T-cell (primary cell): ENCODE measurements around the gene ADAMTS9. TPM values are rescaled to one million over a fixed set of nuclear protein-coding genes. Genes with fewer than 3 reads are reported as not detected.

Source experiments
- ATAC-seq, 4 experiments: fragments of 200-7000 bp in 3 of 4; fragments of 150-1000 bp in 1 of 4; cut with Tn5 transposase; replicated peaks in 1 of 4; 1 replicate in 3 of 4; 2 replicates in 1 of 4; pipeline ENCODE4 v1.10.0; 2021; ENCODE audit warnings: moderate library complexity in 3 of 4, mild to moderate bottlenecking in 2 of 4, moderate number of reproducible peaks in 1 of 4
- CTCF ChIA-PET, 2 donors: fragments of 300-600 bp; sonication (Branson Sonifier 250); formaldehyde crosslinking; loops; one replicate each; lab custom pipeline; 2022; ENCODE audit warnings: antibody characterized with exemption in 2 of 2; lab: Charles Lee
- POLR2A ChIA-PET, 2 donors: fragments of 300-600 bp; sonication (Branson Sonifier 250); formaldehyde crosslinking; loops; one replicate each; lab custom pipeline; 2022; ENCODE audit warnings: antibody characterized with exemption in 2 of 2; lab: Charles Lee
- DNase-seq, 35 experiments: peaks; one replicate each; pipeline versions ENCODE4 v3.0.0 to v3.0.0-alpha.2; 2013 to 2023
- H3K27ac ChIP-seq: one replicate; pipeline ENCODE4 v1.5.1; 2013; ENCODE audit warnings: low read length
- H3K27me3 ChIP-seq, 2 experiments: replicated peaks in 1 of 2; 1 replicate in 1 of 2; 2 replicates in 1 of 2; pipeline versions ENCODE4 v1.6.1 to v1.7.0; 2013; ENCODE audit warnings: low read length in 1 of 2, mixed read lengths in 1 of 2; ENCODE audit not compliant: control insufficient read depth in 2 of 2, insufficient read depth in 2 of 2; ENCODE audit errors: extremely low read depth in 1 of 2
- H3K36me3 ChIP-seq, 2 donors: 1 replicate in 1 of 2; 2 replicates in 1 of 2; pipeline versions ENCODE4 v1.6.1 to v1.7.0; 2013; ENCODE audit warnings: low read length in 1 of 2; ENCODE audit not compliant: control insufficient read depth in 2 of 2, insufficient read depth in 1 of 2; ENCODE audit errors: extremely low read depth in 1 of 2
- H3K4me1 ChIP-seq, 2 experiments: 1 replicate in 1 of 2; 2 replicates in 1 of 2; pipeline versions ENCODE4 v1.6.1 to v1.7.0; 2013; ENCODE audit warnings: low read length in 2 of 2, mixed read lengths in 1 of 2; ENCODE audit not compliant: insufficient read depth in 2 of 2, control insufficient read depth in 1 of 2; ENCODE audit errors: extremely low read depth in 1 of 2
- H3K4me3 ChIP-seq, 2 donors: 1 replicate in 1 of 2; 2 replicates in 1 of 2; pipeline versions ENCODE4 v1.5.1 to v1.7.0; 2013; ENCODE audit warnings: mild to moderate bottlenecking in 2 of 2, low read length in 1 of 2, moderate library complexity in 1 of 2; ENCODE audit not compliant: control insufficient read depth in 1 of 2; ENCODE audit errors: extremely low read depth in 1 of 2
- H3K9me3 ChIP-seq: 2 replicates; pipeline ENCODE4 v1.7.0; 2013
- H3K27ac Mint-ChIP-seq, 2 donors: one replicate each; pipeline ENCODE4 v1.8.0; 2020 to 2021; ENCODE audit warnings: mild to moderate bottlenecking in 2 of 2, mixed read lengths in 2 of 2
- H3K27me3 Mint-ChIP-seq, 2 donors: one replicate each; pipeline ENCODE4 v1.8.0; 2021 to 2022; ENCODE audit warnings: mixed read lengths in 2 of 2
- H3K36me3 Mint-ChIP-seq: one replicate; pipeline ENCODE4 v1.8.0; 2021; ENCODE audit warnings: mixed read lengths
- H3K4me1 Mint-ChIP-seq, 3 donors: one replicate each; pipeline ENCODE4 v1.8.0; 2020 to 2022; ENCODE audit warnings: mixed read lengths in 3 of 3, mild to moderate bottlenecking in 1 of 3
- H3K4me3 Mint-ChIP-seq, 3 donors: one replicate each; pipeline ENCODE4 v1.8.0; 2020 to 2022; ENCODE audit warnings: mild to moderate bottlenecking in 3 of 3, mixed read lengths in 3 of 3, moderate library complexity in 3 of 3
- H3K9me3 Mint-ChIP-seq, 3 donors: one replicate each; pipeline ENCODE4 v1.8.0; 2020 to 2022; ENCODE audit warnings: mixed read lengths in 3 of 3
- WGBS: methylation state at CpG from one replicate; pipeline ENCODE4 v1.1.5; 2013; ENCODE audit warnings: missing lambda C conversion rate; ENCODE audit not compliant: insufficient coverage; 5-methylcytosine and 5-hydroxymethylcytosine counted together
- total RNA-seq, 35 experiments: library from RNA in 6 of 35; stranded (reverse) in 6 of 35; fragments of 120-200 nt in 1 of 35; gene quantifications; one replicate each; pipeline versions ENCODE4 v1.2.1 to v1.2.4 and lab custom pipeline; 2013 to 2026

The ADAMTS9 gene
- total RNA-seq, 5 donors from 2014 or later (not counting 1 experiment from before 2014, with no cell fraction given): 0.09 to 0.10 TPM; not detected in 3

GRCh38 chr3:64501298-64501906 lies 186.4 kb downstream of the ADAMTS9 start:
- no peak overlapping the region for H3K27ac Mint-ChIP-seq
- no peaks in the 10 kb centered on the region for H3K4me1 ChIP-seq
- H3K9me3 Mint-ChIP-seq: no peaks in the 10 kb centered on the region
- no peaks in the 10 kb centered on the region for H3K9me3 ChIP-seq
- no peaks in the 10 kb centered on the region for H3K27me3 ChIP-seq
- CTCF ChIA-PET: no interaction called here
- no peaks in the 10 kb centered on the region for H3K36me3 ChIP-seq
- POLR2A ChIA-PET: interaction anchor here in 1 of 2 donors (0.5 kb wide), 1 partner anchor 19 kb away, joined by 3 read pairs; no protein-coding TSS in a partner anchor
- no peaks in the 10 kb centered on the region for H3K36me3 Mint-ChIP-seq
- no peaks in the 10 kb centered on the region for H3K4me1 Mint-ChIP-seq
- 59% methylated on average over 4 of the region's 8 CpGs for WGBS
- H3K4me3 ChIP-seq: no peak overlapping the region
- ATAC-seq: no peak
- H3K27ac ChIP-seq: no peak overlapping the region
- H3K4me3 Mint-ChIP-seq: no peak overlapping the region
- no peak for DNase-seq
- peaks cover 5 to 28% of the 10 kb centered on the region in 2 donors for H3K27me3 Mint-ChIP-seq

- CTCF ChIA-PET: no interaction called here
- DNase-seq (no peak), ATAC-seq (no peak)
- POLR2A ChIA-PET: no interaction called here
- Mint-ChIP-seq H3K27me3 (peaks cover 26 to 40% of the 10 kb centered on the region in 2 donors), H3K4me3 (no peak overlapping the region), H3K9me3 (no peaks in the 10 kb centered on the region), H3K4me1 (no peaks in the 10 kb centered on the region), H3K36me3 (no peaks in the 10 kb centered on the region), H3K27ac (no peak overlapping the region)
- Histone ChIP-seq H3K9me3 (no peaks in the 10 kb centered on the region), H3K36me3 (no peaks in the 10 kb centered on the region), H3K27ac (no peak overlapping the region), H3K4me1 (no peaks in the 10 kb centered on the region), H3K4me3 (no peak overlapping the region), H3K27me3 (peaks cover 3 to 5% of the 10 kb centered on the region in 2 experiments)
- 86% methylated on average over 1 of the region's 5 CpGs for WGBS
Measured at GRCh38 chr3:64496786-64497490, 190.9 kb downstream of the ADAMTS9 start.

GRCh38 chr3:64495781-64496334 lies 191.9 kb downstream of the ADAMTS9 start:
- no peaks in the 10 kb centered on the region for H3K9me3 Mint-ChIP-seq
- no peaks in the 10 kb centered on the region for H3K4me1 Mint-ChIP-seq
- WGBS: no CpG with 5 or more reads among the region's 2 CpGs
- no peaks in the 10 kb centered on the region for H3K36me3 Mint-ChIP-seq
- H3K4me3 Mint-ChIP-seq: no peak overlapping the region
- no peak overlapping the region for H3K27ac Mint-ChIP-seq
- ATAC-seq (no peak), DNase-seq (no peak)
- H3K9me3 ChIP-seq: no peaks in the 10 kb centered on the region
- H3K4me3 ChIP-seq: no peak overlapping the region
- peaks cover 3 to 9% of the 10 kb centered on the region in 2 experiments for H3K27me3 ChIP-seq
- CTCF ChIA-PET: no interaction called here
- H3K27ac ChIP-seq: no peak overlapping the region
- peaks cover 34 to 51% of the 10 kb centered on the region in 2 donors for H3K27me3 Mint-ChIP-seq
- POLR2A ChIA-PET: no interaction called here
- H3K4me1 ChIP-seq: no peaks in the 10 kb centered on the region
- no peaks in the 10 kb centered on the region for H3K36me3 ChIP-seq

DNA sequence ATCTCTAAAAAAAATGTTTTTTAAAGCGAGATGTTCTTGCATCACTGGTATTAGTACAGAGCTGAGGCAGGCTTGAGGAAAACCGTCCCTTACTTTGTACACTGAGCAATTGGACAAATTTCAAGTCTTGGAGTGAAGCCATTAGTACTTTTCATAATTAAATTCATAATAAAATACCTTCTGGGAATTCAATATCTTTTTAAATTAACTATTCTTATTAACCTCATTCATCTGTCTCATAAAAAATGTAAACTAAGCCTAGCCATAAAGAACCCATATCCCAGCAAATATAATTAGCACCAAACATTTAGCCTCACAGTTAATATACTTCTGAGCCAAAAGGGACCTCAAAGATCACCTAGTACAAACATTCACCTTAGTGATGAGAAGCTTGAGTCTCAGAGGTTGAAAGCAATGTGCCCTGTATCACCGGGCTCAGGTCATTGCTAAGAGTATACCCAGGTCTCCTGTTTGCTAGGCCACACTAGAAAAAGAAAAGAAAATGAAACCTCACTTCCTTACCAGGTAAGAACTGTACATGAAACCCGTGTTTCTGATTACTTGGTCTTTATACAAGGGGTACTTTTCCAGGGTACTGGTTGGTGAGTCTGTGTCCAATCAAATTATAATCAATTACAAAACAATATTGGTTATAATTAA lies 192.5 kb downstream of the ADAMTS9 start:
- no peaks in the 10 kb centered on the region for H3K4me1 Mint-ChIP-seq
- Histone ChIP-seq H3K36me3 (no peaks in the 10 kb centered on the region), H3K27me3 (peaks cover 9 to 10% of the 10 kb centered on the region in 2 experiments), H3K27ac (no peak overlapping the region), H3K4me3 (no peak overlapping the region), H3K9me3 (no peaks in the 10 kb centered on the region), H3K4me1 (no peaks in the 10 kb centered on the region)
- DNase-seq: no peak
- no peak overlapping the region for H3K27ac Mint-ChIP-seq
- ChIA-PET POLR2A (no interaction called here), CTCF (no interaction called here)
- no CpG with 5 or more reads among the region's 4 CpGs for WGBS
- peaks cover 40 to 54% of the 10 kb centered on the region in 2 donors for H3K27me3 Mint-ChIP-seq
- H3K36me3 Mint-ChIP-seq: no peaks in the 10 kb centered on the region
- no peak for ATAC-seq
- no peaks in the 10 kb centered on the region for H3K9me3 Mint-ChIP-seq
- no peak overlapping the region for H3K4me3 Mint-ChIP-seq

DNA sequence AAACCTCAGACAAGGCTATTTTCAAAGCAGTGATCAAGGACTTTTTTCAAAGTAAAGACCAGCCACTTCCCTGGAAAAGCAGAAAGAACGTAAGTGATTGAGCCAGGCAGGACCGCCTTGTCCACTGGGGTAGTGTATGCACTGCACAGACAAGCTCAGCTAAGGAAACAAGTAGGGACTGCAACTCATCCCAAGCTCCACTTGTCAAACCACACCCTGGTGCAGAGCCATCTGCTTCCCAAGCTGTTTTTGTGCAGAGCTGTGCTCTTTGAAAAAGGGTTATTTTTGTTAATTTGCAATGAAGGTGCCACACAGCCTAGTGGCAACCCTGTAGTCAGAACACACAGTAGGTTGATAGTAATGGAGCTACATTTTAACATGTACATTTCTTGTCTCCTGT lies 193.3 kb downstream of the ADAMTS9 start:
- no peaks in the 10 kb centered on the region for H3K36me3 Mint-ChIP-seq
- Histone ChIP-seq H3K9me3 (no peaks in the 10 kb centered on the region), H3K4me3 (no peak overlapping the region), H3K4me1 (no peaks in the 10 kb centered on the region), H3K27me3 (peaks cover 9 to 17% of the 10 kb centered on the region in 2 experiments), H3K27ac (no peak overlapping the region), H3K36me3 (no peaks in the 10 kb centered on the region)
- H3K27ac Mint-ChIP-seq: no peak overlapping the region
- ATAC-seq (no peak), DNase-seq (no peak)
- H3K27me3 Mint-ChIP-seq: peaks cover 46 to 56% of the 10 kb centered on the region in 2 donors
- ChIA-PET POLR2A (no interaction called here), CTCF (interaction anchor here in 1 of 2 donors (0.5 kb wide), 1 partner anchor 1189 kb away, joined by 3 read pairs; no protein-coding TSS in a partner anchor)
- no peak overlapping the region for H3K4me3 Mint-ChIP-seq
- no peaks in the 10 kb centered on the region for H3K9me3 Mint-ChIP-seq
- 90% methylated on average over 2 of the region's 2 CpGs for WGBS
- no peaks in the 10 kb centered on the region for H3K4me1 Mint-ChIP-seq

- WGBS: 20% methylated on average over 1 of the region's 2 CpGs
- no peak overlapping the region for H3K4me3 ChIP-seq
- Mint-ChIP-seq H3K27ac (no peak overlapping the region), H3K4me1 (no peaks in the 10 kb centered on the region), H3K4me3 (no peak overlapping the region), H3K27me3 (peaks cover 47 to 54% of the 10 kb centered on the region in 2 donors), H3K36me3 (no peaks in the 10 kb centered on the region), H3K9me3 (no peaks in the 10 kb centered on the region)
- H3K36me3 ChIP-seq: no peaks in the 10 kb centered on the region
- POLR2A ChIA-PET: no interaction called here
- no peaks in the 10 kb centered on the region for H3K4me1 ChIP-seq
- H3K27me3 ChIP-seq: peaks cover 13 to 24% of the 10 kb centered on the region in 2 experiments
- DNase-seq: no peak
- ATAC-seq: no peak
- H3K9me3 ChIP-seq: no peaks in the 10 kb centered on the region
- CTCF ChIA-PET: no interaction called here
- no peak overlapping the region for H3K27ac ChIP-seq
Measured at GRCh38 chr3:64493149-64493548, 194.7 kb downstream of the ADAMTS9 start.
